Breast epithelium (tissue), 3 donors: ENCODE data around the gene LRRC49.

Source experiments
- CTCF ChIP-seq, 3 donors: fragments of 450-650 bp; IDR thresholded peaks; one replicate each; pipeline ENCODE4 v1.5.1; 2016 to 2017; ENCODE audit warnings: antibody characterized with exemption in 3 of 3, mild to moderate bottlenecking in 3 of 3, moderate library complexity in 3 of 3
- POLR2A ChIP-seq: fragments of 450-650 bp; IDR thresholded peaks from one replicate; pipeline ENCODE4 v1.6.1; 2016; ENCODE audit warnings: antibody characterized with exemption, mild to moderate bottlenecking, moderate library complexity

GRCh38 chr15:71079208-71080044 is 186.8 kb downstream of the LRRC49 start:
- TF ChIP-seq POLR2A (no peak), CTCF (IDR thresholded peaks at IDR 0.05) (no peak)
